Mucosa of descending colon (tissue), 3 donors: Measurements from ENCODE around the gene SND1. TPM values are rescaled to one million over a fixed set of nuclear protein-coding genes. Genes with fewer than 3 reads are reported as not detected.

Experiments used
- ATAC-seq: fragments of 200-7000 bp; cut with Tn5 transposase; one replicate; pipeline ENCODE4 v1.9.1; 2020; ENCODE audit warnings: mild to moderate bottlenecking, moderate library complexity
- DNase-seq, 3 donors: peaks; one replicate each; pipeline ENCODE4 v3.0.0-alpha.2; 2020
- H3K36me3 ChIP-seq: fragments of 200-600 bp; one replicate; pipeline ENCODE4 v1.8.0; 2021; ENCODE audit warnings: low read depth, mild to moderate bottlenecking
- H3K4me1 ChIP-seq: fragments of 200-600 bp; one replicate; pipeline ENCODE4 v1.8.0; 2021; ENCODE audit warnings: low read depth, mild to moderate bottlenecking
- H3K4me3 ChIP-seq: fragments of 200-600 bp; one replicate; pipeline ENCODE4 v1.8.0; 2021; ENCODE audit warnings: mild to moderate bottlenecking
- H3K9me3 ChIP-seq: fragments of 200-600 bp; one replicate; pipeline ENCODE4 v1.8.0; 2021; ENCODE audit warnings: mild to moderate bottlenecking
- CTCF ChIP-seq: fragments of 200-600 bp; IDR thresholded peaks from one replicate; pipeline ENCODE4 v1.8.0; 2022; ENCODE audit warnings: antibody characterized with exemption, mild to moderate bottlenecking
- intact Hi-C, 2 donors: fragments of 100-400 bp; cut with DNase I in 1 of 2; cut with micrococcal nuclease in 1 of 2; formaldehyde crosslinking; loops; one replicate each; pipeline versions ENCODE4 v1.11.0 to v1.11.1; 2022; cut with DNase I, micrococcal nuclease
- total RNA-seq, 3 donors: library from RNA; stranded (reverse); fragmentation: NEBNext Ultra II Directional in 2 of 3; extraction: Animal tissue kit (Norgen Biotek cat#: 25700) in 2 of 3; gene quantifications; one replicate each; pipeline versions ENCODE4 v1.2.1 to v1.2.4, GENCODE V29; 2021 to 2023
- donor health status: DM: no; HTN: no; CAD: no; lungs with moderate emphysema.
- donor health status: DM: no; HTN: no; CAD: no.
- donor health status: DM: no; HTN: yes; CAD: no.

The SND1 gene
- total RNA-seq, 3 donors from 2014 or later, result 99.0 to 131 (median 106) TPM

DNA sequence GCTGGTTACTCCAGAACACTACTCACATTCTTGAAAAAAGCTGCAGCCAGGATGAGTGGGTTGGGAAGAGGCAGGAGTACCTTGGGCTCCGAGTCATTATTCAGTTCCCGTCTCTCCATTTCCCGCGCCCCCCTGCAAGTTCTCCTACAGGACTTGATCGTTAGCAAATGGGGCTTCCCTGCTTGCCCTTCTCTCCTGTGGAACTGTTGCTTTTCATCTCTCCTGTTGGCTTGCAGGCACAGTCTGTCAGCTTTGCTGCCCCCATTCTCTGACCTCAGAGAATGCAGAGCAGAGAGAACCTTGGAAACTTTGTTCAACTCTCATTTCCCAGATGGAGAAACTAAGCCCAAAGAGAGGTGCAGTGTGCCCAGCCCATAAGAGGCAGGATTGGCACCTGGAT is 414.9 kb downstream of the SND1 start:
- no peak for TF ChIP-seq CTCF

GRCh38 chr7:128067983-128068382 is 416.0 kb downstream of the SND1 start:
- TF ChIP-seq CTCF, result no peak

More for the DNA sequence above, 414.9 kb downstream of the SND1 start:
- Histone ChIP-seq H3K36me3 (no peaks in the 10 kb centered on the region), H3K9me3 (no peaks in the 10 kb centered on the region), H3K4me3 (no peak overlapping the region), H3K4me1 (no peaks in the 10 kb centered on the region)
- ATAC-seq (no peak), DNase-seq (no peak)
- intact Hi-C loops, result no loop called here

DNA sequence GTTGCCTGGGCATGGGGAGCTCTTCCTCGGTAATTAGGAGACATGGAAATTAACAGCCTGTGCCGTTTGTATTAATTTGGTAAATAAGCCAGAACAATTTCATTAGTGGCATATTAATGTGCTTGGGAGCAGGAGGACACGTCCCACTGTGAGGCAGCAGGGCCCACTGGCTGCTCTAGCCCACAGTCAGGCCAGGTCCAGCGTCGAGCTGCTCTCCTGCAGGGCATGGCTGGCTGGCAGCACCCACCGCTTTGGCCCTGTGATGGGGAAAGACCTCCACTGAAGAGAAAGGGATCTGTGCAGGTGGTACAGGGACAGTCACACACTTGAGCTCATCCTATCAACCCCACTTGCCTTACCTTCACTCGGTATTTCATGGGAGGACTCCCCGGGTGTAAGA is 416.8 kb downstream of the SND1 start:
- DNase-seq, result no peak
- H3K4me3 ChIP-seq, result no peak overlapping the region
- intact Hi-C loops, result no loop called here
- no peak for ATAC-seq
- no peaks in the 10 kb centered on the region for H3K4me1 ChIP-seq
- H3K9me3 ChIP-seq, result no peaks in the 10 kb centered on the region
- no peak for TF ChIP-seq CTCF
- H3K36me3 ChIP-seq, result no peaks in the 10 kb centered on the region

More at GRCh38 chr7:128067983-128068382, 416.0 kb downstream of the SND1 start:
- ATAC-seq (no peak), DNase-seq (no peak)
- Histone ChIP-seq H3K36me3 (no peaks in the 10 kb centered on the region), H3K4me1 (no peaks in the 10 kb centered on the region), H3K9me3 (no peaks in the 10 kb centered on the region), H3K4me3 (no peak overlapping the region)
- intact Hi-C loops, result no loop called here

- no peak for ATAC-seq
- intact Hi-C loops, result no loop called here
- no peak overlapping the region for H3K4me3 ChIP-seq
- no peak for TF ChIP-seq CTCF
- H3K4me1 ChIP-seq, result no peaks in the 10 kb centered on the region
- no peaks in the 10 kb centered on the region for H3K36me3 ChIP-seq
- no peak for DNase-seq
- no peaks in the 10 kb centered on the region for H3K9me3 ChIP-seq
These were observed 417.7 kb downstream of the SND1 start for GRCh38 chr7:128069373-128070364.

DNA sequence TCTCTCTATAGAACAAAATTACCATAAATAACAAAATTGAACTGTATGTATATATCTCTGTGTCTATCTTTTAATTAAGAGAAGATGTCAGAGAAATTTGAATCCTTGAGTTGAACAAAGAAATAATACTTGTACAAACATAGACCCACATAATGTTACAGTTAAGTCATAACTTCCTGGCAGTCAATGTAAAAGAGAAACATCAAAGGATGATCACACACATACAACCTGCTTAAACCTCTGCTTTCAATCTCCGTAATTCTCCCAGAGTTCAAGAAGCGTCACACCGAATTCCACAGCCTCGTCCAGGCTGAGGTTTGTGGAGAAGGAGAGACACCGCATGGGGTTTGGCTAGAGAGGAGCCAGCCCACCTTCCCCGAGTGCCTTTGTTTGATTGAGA is 419.4 kb downstream of the SND1 start:
- Histone ChIP-seq H3K9me3 (no peaks in the 10 kb centered on the region), H3K4me1 (no peaks in the 10 kb centered on the region), H3K36me3 (no peaks in the 10 kb centered on the region), H3K4me3 (no peak overlapping the region)
- ATAC-seq (no peak), DNase-seq (no peak)
- intact Hi-C loops, result no loop called here
- TF ChIP-seq CTCF, result no peak
